HG03342 (cell line): ENCODE results near the gene DUOXA2.
"Not testable (repeated sequence)": the region's sequence is repeated elsewhere in the genome, so short reads cannot be mapped to it uniquely, and the experiment has no call there.

ENCODE experiments used
- ATAC-seq: cut with Tn5 transposase; IDR thresholded peaks from one replicate; pipeline ENCODE4 v1.9.1; 2021; ENCODE audit warnings: mild to moderate bottlenecking, moderate library complexity; ENCODE audit not compliant: unreplicated experiment

Gene DUOXA2

DNA sequence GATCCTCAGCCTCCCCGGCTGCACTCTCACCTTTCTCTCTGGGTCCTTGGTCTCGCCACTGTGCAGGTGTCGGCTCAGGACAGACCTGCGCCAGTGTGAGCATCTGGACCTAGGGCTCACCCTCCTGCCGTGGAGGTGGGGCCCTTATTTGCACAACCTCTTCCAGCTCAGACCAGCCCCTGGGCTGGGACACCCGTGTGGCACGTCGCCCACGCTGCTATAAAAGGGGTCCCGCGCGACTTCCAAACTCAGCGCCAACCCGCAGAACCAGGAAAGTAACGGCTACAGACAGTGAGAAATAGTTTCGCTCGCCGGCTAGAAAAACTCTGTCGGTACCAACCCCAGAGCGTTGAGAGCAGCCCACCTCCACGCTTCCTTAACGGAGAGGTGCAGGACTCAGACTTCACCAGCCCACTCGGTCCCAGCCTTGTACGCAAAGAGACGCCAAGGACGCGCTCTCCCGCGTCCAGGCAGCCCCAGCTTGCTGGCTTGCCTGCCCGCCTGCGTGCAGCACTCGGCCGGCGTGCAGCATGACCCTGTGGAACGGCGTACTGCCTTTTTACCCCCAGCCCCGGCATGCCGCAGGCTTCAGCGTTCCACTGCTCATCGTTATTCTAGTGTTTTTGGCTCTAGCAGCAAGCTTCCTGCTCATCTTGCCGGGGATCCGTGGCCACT, at the start of gene DUOXA2, which contains the start of gene DUOX2:
TSS of gene DUOXA2 (plus strand) at position 251 of the 675 bp plus-strand sequence. CDS start at position 531, 280 bp downstream.
TSS of gene DUOX2 (minus strand) at position 97 of the 675 bp plus-strand sequence. CDS start 761 bp downstream, outside the sequence.
- ATAC-seq: no peak

DNA sequence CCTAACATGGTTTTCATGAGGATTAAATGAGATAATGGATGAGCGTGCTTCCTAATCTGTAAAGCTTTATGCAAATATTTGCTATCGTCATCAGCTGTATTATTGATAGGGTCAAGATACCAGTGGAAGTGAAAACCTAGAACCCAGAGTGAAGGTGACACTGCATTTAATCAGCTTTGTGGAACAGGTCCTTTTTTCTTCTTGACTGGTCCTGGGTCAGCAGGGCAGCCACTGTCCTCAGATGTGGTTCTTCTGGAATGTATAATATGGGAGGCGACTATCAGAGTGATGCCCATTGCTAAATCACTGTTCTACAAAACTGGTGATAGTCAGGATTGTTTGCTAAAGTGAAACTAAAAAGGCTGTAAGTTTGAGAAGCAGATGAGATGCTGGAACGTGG, 49.7 kb upstream of the DUOXA2 start:
- ATAC-seq: no peak

DNA sequence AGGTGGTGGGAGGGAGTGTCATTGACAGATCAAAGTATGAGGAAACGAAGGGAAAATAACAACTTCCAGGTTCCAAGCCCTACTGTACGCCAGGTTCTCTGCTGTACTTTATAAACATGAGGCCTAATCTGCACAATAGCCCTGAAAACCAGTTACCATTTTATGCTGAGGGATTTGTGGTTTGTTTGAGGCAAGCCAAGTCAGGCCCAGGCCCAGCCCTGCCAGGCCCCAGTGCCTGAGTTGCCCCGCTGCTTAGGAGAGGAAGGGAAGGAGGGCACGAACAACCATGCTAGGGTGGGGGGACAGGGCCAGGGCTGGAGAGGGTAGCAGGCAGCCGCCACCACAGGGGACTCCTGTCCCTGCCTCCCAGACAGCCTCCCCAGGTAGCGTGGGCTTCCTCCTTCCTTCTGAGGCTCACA, 44.2 kb upstream of the DUOXA2 start:
- ATAC-seq: not testable (repeated sequence)

DNA sequence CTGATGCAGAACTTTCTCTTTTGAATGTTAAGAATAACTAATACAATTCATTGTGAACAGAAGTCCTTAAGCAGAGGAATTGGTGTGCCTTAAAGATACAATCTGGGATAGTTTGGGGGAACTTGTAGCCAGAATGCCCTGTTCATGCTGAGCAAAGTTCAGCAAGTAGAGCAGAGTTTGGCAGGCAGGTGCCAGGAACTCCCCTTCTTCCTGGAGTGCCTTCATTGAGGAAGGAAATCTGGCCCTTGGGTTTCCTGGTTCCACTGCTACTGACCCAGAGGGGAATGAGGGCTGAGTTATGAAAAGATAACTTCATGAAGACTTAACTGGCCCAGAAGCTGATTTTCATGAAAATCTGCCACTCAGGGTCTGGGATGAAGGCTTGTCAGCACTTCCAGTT, 40.5 kb upstream of the DUOXA2 start:
- ATAC-seq: not testable (repeated sequence)

DNA sequence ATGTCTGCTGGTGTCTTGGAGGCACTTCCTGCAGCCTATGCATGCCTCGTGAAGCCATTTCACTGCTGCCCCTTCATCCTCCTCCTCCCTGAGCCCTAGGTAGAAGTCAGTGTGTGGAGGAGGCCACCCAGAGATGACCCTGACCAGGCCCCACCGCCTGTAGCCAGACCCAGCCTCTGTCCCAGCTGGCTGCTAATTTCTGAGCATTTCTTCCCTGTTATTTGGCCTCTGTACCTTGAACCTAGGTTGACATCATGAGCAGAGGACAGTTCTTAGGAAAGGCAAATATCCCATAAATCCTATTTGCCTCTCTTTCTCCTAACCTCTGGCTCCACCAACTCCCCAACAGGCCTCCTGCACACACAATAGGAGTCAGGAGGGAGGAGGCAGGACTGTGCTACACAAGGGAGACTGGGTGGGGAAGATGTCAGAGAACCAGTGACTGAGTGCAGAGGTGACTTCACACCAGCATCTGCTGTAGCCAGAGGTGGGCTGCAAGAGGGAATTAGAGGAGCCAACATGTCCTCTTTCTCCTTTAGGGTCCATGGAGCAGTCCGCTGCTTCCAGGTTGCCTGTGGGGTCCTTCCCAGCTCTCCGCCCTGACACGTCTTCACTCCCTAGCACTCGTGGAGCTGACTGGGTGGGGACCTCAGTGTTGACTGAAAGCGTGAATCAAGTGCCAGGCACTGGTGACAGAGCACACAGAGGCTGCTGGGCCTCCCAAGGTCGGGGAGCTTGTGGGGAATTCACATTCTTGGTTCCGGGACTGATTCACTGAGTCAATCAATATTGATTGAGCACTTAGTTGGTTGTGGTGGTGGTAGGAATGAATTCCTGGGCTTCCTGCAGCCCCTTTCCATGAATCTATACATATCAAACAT, 38.4 kb upstream of the DUOXA2 start:
- ATAC-seq: not testable (repeated sequence)

DNA sequence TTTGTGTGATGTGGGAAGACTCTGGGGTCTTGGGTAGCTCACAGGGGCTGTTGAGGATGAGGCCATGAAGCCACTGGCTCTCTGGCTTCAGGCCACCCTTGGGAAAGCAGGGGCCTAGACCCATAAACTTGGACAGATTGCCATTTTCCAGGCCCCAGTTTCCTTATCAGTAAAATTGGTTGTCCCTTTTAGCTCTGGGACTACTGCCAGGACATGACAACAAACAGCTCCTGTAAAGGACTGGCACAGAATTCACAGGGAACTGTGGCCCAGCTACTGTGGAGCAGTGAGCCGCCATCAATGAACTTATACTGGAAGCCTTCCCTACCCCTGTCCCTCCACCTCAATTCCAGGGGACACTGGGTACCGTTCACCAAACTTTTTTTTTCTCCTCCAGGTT, 36.7 kb upstream of the DUOXA2 start:
- not testable (repeated sequence) for ATAC-seq

DNA sequence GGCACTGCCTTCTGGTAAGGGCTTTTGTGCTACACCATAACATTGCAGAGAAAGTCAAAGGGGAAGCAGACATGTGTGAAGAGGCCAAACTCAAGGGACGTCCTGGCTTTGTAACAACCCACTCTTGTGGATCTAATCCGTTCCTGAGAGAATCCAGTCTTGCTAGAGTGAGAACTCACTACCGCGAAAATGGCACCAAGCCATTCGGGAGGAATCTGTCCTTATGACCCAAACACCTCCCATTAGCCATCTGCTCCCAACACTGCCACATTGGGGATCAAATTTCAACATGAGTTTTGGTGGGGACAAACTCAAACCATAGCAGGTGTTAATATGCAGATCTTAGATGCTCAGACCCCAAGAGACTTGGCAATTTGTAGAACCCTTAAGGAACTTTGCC, 34.9 kb upstream of the DUOXA2 start:
- ATAC-seq: not testable (repeated sequence)

DNA sequence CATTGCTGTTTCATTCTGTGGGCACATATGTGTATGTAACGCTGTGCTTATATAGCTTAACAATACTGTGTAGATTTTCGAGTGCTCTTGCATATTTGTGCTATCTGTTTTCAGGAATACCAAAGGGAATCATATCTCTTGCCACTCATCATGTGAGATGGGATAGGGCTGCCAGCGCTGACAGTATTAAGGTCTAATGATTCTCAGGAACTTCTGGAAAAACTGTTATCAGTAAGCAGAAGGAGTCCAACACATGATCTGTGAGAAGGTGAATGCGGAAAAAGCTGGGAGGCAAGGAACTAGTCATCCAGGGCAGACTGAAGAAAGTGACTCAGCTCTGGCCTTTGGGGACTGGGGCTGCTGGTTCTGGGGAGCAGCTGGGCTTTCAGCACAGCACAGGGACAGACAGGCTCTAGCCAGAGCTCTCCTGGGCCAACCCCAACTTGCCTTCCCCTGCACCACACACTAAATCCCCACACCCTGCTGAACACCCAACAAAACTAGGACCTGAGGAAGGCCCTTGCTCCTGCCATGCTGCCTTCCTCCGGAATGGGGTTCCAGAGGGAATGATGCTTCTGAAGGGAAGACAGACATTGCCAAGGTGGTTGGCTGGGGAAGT, 34.4 kb upstream of the DUOXA2 start:
- ATAC-seq: not testable (repeated sequence)

DNA sequence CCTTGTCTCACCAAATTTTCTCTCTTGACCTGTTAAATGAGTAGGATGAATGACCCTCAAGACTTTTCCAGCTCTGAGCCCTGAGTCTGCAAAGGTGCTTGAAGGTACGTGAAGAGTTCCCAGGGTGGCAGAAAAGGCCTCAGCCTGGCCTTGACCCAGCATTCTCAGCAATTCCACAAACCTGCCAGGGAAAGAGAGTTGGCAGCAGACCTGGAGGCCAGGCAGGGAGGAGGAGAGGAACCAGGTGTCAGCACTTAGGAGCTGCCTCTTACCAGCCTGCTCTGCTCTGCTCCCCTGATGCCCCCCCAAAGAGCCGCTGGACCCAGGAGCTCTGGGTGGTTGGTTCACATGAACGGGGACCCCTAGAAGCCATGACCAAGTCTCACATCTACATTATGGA, 33.5 kb upstream of the DUOXA2 start:
- ATAC-seq: not testable (repeated sequence)

DNA sequence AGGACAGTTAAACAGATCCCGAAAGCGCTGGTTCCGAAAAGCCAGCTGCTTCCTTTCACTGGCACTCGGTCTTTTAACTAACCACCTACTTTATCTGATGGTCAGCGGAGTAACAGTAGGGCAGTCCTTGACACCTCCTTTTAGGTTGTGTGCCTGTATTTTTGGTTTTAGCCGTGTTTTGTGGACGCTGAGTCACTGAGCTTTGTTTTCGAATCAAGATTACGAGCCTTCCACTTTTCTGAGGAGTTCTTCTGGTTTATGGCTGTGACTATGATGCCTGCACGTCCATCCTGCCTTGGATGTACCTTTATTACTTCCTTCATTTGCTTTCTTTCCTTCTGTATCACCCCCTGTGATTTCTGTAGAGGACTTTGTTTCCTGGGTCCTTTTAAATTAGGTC, 31.7 kb upstream of the DUOXA2 start:
- not testable (repeated sequence) for ATAC-seq

DNA sequence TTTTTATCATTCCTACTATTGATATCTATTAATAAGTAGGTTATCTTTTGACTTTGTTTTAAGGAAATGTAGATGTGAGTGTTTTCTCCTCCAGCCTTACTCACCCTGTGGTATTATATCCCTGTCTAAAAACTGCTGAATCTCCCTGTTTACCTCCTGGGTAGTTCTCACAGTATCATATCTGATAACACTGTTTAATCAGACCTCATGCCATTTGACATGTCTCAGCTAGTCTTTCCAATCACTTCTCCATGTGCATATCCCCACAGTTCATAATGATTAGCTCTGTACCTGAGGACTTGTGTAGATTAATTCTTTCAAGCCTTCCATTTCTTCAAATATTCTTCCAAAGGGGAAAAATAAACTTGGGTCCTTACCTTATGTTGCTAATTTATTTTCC, 30.9 kb upstream of the DUOXA2 start:
- ATAC-seq: no peak

DNA sequence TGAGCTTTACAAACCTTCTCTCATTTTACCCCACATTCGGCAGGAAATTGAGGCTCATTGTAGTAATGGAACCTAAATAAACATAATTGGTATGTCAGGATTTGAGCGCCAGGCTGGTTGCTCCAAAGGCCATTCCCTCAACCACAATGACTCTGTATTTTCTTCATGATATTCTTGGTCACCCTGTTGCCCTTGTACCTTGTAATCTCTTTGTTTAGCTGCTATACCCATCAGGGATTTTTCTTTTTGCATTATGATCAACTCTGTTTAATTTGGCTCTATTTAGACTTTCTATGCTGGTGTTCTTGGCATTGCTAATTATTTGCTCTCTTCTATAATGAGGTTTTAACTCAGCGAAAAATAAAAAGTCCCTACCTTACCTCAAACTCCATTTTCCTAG, 30.0 kb upstream of the DUOXA2 start:
- ATAC-seq: no peak

DNA sequence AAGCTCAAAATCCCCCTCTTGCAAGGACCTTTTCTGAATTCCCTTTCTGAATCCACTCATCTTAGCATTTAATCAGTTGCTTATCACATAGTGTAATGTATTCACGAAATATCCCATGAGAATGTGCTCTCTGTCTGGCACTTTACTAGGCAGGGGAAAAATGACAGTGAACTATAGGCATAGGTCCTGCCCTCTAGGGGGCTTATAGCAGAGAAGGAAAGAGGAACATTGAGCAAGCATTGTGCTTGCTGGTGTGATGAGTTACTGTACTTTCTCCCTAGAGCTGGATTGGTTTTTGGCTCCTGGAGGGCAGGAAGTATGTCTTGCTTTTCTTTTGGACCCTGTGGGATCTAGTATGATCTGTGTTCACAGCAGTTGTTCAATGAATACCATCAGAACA, 26.6 kb upstream of the DUOXA2 start:
- ATAC-seq: no peak

DNA sequence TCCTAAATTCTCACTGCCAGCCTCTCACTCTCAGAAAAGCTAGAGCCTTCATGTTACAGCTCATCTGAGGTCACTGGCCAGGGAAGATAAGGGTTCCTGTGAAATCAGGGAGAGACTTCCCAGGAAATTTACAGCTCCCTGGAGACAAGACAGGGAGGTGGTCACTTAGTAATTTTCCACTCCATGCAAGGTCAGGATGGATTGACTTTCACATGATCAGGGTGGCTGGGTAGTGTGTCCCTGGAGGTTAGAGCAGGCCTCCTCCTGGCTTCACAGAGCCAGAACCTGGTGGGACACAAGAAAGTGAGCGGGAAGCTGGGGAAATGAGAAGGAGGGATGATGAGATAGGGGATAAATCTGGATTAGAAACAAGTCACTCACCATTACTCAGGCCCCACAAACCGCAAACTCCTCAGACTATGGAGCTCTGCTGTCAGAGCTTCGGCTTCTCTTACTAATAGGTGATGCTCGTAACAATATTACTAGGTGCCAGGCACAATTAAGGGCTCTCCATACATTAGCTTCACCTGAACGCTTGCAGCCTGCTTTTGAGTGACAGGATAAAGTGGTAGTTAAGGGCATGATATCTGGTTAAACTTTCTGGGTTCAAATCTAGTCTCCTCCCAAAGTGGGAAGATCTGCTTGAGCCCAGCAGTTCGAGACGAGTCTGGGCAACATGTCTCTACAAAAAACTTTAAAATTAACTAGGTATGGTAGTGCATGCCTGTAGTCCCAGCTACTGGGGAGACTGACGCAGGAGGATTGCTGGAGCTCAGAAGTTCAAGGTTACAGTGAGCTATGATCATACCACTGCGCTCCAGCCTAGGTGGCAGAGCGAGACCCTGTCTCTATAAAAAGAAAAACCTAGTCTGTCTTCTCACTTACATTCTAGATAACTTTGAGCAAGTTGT, 25.1 kb upstream of the DUOXA2 start:
- no peak for ATAC-seq

DNA sequence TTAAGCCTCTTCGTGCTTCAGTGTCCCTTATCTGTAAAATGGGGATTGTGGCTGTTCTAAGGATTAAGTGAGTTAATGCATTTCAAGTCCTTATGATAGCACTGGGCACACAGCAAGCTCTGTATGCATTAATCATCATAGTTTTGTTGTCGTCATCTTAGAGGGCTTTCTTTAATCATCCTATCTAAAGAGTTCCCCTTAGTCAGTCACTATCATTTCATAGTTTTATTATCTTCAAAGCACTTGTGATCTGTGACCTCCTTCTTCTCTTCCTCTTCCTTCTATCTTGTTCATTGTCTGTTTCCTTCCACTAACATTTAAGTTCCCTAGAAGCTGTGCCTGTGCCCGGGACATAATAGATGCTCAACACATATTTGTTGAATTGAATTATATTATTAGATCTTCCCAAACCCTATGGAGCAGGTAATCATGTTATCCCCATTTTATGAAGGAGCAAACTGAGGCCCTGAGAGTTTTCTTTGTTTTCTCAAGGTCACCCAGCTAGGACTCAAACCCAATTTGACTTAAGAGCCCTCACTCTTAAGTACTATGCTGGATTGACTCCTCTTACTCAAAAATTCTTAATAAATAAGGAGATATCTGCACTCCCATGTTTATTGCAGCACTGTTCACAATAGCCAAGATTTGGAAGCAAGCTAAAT, 24.3 kb upstream of the DUOXA2 start:
- no peak for ATAC-seq

DNA sequence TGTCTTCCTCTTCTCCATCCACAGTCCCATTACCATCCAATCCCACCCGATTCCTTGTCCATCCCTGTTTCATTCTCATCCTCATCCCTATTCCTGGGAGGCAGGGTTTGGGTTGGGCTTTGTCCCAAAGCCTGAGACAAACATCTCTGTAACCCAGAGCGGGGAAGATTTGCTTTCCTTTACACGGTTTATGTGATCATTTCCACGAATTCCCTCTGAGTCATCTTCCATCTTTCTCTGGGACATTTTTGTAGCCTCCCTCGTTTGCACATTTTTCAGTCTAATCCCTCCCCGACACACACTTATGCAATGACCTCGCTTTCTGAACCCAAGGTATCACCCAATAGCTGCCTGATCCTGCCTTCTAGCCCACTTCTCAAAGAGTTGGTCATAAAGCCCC, 23.0 kb upstream of the DUOXA2 start:
- ATAC-seq: no peak

DNA sequence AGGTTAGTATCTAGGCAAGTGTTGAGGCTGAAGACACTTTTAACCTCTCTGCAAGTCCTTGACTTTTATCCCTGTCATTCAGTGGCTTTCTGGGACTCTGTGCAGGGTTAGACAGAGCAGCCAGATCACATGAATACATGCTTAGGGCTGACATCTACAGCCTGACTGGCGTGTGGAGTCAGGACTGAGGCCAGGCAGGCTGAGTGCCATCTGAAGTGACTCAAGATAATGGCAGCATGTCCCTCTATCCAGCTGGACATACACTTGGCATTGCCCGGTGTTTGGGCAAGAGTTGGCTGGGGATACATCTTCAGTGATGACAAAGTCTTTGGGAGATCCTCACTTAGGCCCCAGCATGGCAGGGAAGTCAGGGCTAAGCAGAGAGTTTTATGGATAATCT, 22.6 kb upstream of the DUOXA2 start:
- ATAC-seq: no peak

DNA sequence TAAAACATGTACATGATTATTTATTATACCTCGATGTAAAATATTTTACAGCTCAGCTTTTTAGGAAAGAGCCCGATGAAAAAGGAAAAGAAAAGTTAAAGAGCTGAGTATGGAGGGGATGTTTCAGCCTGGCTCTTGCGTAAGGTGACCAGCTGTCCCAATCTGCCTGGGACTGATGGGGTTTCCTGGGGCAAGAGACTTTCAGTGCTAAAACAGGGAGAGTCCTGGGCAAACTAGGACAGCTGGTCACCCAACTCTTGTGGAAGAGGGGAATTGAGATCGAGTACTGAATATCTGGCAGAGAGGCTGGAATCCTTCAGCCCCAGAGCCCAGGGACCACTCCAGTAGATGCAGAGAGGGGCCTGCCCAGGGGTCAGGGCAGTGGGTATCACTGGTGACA, 21.1 kb upstream of the DUOXA2 start:
- no peak for ATAC-seq

DNA sequence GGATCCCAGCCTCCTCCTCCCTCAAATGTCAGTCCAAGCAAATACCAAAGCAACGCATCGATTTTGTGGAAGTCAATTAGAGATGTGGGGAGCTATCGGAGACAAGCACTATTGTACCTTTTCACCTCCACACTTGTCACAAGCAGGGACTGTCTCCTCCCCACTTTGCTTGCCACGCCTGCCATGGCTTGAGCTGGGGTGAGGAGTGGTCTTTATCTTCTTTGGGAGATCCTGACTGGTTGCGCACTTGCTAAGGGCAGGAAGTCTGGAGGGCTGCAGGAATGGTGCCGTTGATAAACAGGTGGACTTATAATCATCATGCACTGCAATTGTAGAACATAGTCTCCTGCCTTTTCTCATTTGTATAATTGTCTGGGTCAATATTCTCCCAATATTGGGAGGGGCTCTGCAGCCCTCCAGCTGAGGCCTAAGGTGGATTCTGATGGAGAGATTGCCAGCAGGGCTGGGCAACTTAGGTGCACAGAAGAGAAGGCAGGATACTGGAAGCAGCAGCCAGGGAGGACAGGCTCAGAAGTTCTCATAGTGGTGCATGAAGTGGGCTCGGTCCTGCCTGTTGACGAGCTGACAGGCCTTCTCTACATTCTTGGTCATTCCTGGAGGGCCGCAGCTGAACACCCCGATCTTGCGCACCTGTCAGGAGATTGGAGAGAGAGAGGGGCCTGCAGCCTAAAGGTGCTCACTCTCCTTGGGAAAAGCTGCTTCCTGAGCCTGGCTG, 20.3 kb upstream of the DUOXA2 start:
- no peak for ATAC-seq
